ENCODE results near the gene EPB42. TPM values are rescaled to one million over a fixed set of nuclear protein-coding genes. Genes with fewer than 3 reads are reported as not detected.
"Not testable (repeated sequence)": the region's sequence is repeated elsewhere in the genome, so short reads cannot be mapped to it uniquely, and the experiment has no call there.

Gene EPB42
- total RNA-seq, 1 donor, result 0.54 TPM

DNA sequence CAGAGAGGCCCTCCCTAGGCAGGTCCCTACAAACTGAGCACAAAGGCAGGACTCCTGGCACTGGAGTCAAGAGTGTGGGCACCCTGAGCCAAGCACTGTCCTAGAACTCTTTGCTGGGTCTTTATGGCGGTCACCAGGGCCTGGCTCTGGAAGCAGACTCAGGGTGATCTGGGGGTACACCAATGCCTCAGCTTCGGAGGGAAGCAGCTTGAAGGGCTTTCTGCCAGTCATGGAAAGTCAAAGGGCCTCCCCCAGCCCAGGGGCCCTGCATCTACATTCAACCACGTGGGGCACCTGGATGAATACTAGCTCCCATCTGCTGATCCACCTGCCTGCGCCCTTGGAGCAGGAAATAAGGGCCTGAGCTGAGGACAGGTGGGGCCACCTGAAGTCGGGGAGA is 7.4 kb downstream of the EPB42 start:
- DNase-seq (ENCODE audit: low read depth in 2 of 3, low spot score in 2 of 3), result no peak

DNA sequence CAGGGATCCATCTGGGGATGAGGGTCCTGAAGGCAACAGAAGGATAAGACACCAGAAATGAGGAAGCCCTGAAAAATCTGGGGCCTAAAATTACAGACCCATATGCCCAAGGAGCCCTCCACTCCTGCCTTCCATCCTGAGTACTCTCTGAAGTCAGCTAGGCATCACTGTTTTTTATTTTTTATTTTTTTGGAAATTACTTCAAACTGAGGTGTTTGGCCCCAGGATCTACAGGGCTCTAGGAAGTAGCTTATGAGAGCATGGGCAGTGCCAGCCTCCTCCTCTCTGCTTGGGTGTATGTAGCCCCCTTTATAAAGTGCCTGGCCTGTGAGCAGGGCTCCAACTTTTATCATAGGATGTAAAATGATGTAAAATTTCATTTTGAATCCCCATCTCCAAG is 7.9 kb downstream of the EPB42 start:
- DNase-seq (ENCODE audit: low read depth in 2 of 3, low spot score in 2 of 3), result no peak

DNA sequence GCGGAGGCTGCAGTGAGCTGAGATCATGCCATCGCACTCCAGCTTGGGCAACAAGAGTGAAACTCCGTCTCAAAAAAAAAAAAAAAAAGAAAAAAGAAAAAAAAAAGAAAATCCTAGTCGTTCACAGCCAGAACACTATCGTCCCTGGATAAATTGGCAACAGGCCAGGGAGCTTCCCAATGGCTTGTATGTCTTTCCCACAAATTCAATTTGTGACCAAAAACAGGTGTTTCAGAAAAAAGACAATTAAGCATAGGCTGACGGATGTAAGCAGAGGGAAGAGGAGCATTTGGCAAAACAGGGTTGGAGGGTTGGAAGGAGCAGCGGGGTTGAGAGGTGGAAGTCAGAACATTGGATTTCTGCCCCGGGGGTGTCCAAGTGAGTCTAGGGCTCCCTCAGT is 8.5 kb downstream of the EPB42 start:
- no peak for DNase-seq (ENCODE audit: low read depth in 2 of 3, low spot score in 2 of 3)

DNA sequence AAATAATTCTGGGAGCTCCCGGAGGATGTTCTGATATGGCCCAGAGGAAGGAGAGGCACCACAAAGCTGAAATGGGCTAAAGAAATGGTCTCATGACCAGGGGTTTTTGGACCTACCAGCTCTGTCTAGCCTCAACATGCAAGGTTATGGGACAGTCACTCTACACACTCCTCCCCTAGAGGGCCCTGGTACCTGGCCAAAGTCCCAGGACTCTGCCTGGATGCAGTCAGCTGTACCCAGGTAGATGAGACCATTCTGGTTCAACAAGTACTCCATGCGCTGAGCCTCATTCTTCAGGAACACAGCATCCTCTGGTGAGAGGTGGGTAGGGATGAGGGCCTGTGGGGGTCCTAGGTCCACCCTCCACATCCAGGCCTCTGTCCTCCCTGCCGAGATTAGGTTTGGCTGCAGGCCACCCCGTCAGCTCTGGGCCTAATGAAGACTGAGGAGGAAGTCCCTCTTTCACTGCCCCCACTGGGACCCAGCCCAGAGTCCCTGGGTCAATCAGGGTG is 9.5 kb downstream of the EPB42 start:
- DNase-seq (ENCODE audit: low read depth in 2 of 3, low spot score in 2 of 3), result no peak

DNA sequence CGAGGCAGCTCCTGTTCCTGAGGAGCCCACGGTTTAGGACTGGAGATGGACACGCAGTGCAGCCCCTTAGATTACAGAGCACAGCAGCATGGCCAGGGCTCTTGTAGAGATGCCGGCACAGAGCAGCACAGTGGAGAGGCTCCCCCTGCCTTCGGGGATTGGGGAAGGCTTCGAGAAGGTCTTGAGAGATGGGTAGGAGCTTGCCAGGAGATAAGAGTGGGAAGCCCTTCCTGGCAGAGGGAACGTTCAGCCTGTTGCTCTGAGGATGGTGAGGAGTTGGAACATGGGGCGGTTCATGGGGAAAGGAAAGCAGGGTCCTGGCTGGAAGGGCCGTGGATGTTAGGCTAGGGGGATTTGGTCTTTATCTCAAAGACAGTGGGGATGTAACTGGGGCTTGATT is 10.0 kb downstream of the EPB42 start:
- no peak for DNase-seq (ENCODE audit: low read depth in 2 of 3, low spot score in 2 of 3)

DNA sequence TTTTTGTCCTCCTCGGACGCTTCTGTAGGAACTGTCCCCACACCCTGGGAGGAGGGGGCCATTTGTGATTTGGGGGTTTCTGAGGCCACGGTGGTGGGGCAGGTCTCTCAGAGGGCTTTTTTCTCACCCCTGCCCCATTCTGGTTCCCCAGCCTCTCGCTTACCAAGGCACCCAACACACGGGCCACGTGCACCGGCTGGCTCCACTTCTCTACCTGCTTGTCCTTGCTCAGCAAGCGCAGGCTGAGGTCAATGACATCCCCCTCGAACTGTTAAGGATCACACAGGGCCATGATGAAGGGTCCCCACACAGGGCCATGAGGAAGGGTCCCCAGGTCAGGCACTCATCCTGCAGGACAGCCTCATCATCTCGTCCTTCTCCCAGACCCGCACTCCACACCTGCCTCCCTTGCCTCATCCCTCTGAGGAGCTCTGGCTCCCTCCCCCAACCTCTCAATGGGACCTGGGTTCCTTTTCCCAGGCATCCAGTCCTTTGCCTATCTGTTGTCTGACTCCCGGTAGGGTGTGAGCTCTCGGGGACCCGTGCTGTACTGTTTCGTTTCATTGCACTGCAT is 10.6 kb downstream of the EPB42 start:
- DNase-seq (ENCODE audit: low read depth in 2 of 3, low spot score in 2 of 3), result no peak

DNA sequence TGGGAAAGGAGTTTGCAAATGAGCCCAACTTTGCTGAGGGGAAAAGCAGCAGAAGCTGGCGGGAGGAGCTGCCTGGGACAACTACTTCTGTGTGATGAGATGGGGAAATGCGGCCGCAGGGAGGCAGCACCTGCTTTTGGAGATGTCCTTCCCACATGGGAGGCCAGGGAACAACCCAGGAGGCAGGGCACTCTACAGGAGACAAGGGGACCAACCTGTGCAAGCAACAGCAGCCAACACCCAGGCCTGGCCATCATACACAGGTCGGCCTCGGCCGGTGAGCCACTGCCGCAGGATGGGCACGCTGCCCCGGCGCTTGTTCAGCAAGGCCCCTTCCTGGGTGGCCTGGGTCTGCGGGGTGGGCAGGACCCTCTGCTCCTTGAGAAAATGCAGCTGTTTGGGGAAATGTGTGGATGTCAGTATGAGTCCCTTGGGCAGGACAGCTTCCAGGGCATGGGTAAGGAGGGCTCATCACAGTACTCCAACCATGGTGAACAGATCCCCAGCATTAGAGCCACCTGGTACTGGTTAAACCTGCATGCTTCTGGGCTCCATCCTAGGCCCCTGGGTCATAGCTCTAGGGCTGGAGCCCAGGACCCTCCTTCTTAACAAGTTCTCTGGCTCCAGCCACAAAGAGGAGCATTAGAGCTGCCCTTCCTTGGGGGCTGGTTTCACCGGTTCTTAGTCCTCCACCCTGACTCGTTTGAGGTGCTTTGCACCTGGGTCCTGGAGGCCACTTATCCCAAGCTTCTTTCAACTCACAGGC is 11.6 kb downstream of the EPB42 start:
- peak in 1 of 3 donors; percentile 10 for DNase-seq (ENCODE audit: low read depth in 2 of 3, low spot score in 2 of 3)

DNA sequence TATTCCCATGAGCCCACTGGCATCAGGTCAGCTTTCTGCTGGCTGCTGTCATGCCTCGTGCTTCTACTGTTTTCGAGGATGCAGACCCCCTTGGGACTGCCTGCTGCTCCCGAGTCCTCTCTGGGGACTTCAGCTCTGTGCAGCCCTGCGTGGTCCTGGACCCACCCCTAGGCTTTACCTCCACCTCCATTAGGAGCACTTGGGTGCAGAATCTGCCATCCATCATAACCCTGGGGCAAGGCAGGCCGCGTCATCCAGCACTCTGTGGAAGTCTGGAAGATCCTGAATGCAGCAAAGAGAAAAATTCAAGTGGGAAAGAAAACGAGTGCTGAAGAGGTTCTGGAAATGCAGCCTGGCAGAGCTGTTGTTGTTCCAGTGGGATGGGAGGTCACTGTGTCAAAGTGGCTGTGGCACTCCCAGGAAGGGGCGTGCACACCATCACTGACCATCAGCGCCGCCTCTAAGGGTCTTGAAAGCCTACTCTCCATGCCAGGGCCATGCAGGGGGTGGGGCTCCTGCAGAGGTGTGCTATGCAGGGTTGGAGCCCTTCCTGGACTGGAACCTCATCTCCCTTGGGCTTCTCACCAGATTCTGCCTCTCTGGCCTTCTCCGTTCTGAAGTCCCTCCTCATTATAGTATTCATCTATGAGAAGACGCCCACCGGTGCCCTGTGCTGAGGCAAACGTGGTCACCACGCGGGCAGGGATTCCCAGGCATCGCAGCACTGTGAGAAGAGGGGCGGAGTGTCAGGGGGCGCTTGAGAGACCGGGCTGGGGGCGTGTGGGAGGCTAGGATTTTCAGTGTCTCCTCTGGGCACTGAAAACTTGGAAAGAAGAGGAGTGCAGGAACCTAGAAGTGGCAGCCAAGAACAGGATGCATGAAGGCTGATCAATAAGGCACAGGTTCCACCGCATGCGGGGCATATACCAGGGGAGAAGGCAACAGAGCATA is 12.5 kb downstream of the EPB42 start:
- DNase-seq (ENCODE audit: low read depth in 2 of 3, low spot score in 2 of 3), result no peak

DNA sequence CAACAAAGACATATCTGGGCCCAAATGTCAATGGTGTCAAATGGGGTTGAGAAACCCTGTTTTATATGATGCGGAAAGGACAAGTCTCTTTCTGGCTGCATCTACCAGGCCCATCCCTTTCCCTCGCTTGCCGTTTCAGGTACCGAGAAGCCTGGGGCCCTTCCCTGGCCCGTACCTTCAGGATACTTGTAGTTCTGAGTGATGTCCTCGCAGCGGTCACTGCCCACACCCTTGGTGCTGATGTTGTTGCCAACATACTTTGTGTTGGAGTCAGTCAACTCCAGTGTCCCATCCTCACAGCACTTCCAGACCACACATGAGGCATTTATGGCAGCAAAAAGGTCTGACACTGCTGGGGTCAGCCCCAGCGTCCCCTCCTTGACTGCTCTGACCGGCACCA is 13.8 kb downstream of the EPB42 start:
- DNase-seq (ENCODE audit: low read depth in 2 of 3, low spot score in 2 of 3), result no peak

DNA sequence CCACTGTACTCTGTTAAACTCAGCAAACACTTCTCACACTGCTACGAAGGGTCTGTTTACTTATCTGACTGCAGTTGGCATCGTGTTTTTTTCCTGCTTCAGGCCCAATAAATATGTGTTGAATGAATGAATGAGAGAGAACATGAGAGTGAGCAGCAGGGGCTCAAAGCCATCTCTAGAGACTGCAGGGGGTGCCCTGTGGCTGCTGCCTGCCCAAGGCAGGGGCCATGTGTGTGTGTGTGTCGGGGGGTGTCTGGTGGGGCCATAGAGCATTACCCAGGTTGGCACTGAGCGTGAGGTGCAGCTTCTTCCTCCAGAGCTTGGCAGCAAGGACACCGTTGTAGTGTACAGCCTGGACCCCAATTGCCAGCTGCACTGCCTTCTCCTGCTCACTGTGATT is 14.8 kb downstream of the EPB42 start:
- DNase-seq (ENCODE audit: low read depth in 2 of 3, low spot score in 2 of 3), result no peak

DNA sequence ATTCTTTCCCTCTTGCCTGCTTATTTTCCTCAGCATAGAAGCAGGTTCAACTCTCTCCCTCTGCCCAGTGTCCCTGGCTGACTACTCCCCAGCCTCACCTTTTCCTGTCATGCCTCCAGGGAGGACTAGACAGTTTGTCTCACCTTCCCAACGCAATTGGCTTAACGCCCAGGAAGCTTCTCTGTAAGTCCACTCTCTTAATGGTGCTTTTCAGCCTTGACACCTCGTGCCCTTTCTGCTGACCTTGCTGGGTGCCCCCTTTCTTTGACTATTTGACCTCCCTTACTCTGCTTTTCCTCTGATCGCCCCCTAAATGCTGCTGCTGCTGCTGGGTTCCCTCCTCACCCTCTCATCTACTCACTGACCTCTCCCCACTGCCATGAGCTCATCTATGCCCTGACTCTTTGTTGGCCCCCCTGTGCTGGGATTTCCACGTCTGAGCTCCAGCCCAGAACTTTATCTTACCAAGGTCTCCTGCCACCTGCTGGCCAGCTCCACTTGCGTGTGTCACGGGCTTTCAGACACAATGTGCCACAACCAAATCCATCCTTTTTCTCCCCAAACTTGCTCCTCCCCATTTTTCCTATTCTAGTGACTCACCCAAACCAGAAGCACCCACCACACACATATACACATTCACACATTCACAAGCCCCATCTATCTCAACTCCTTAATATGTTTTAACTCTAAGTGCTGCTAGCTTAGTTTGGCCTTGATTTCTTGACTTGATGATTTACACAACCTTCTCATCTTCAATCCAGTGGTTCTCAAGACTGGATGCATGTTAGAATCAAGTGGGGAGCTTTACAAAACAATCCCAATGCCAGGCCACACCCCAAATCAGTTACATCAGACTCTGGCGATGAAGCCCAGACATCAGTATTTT is 16.6 kb downstream of the EPB42 start:
- DNase-seq (ENCODE audit: low read depth in 2 of 3, low spot score in 2 of 3), result peak in 2 of 3 donors; percentile 69 to 70

DNA sequence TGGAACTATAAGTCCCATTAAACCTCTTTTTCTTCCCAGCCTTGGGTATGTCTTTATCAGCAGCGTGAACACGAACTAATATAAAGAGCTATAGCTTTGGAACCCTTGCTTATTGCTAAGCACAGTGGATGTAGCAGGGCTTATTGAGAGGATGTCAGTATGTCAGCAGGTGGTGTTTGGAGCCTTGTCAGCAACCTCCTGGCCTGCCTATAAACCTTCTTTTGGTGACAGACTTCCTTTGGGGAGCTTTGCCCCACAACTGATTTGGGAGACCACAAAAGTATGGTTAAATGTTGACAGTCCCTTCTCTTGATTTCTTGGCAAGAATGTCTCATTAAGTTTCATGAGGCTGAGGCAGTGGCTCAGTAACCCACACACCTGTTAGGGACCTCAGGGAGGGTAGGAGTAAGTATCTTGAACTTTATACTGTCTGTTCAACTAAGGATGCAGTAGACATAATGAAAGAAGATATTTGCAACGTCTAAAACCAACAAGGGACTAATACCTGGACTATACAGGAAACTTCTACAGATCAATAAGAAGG is 20.8 kb downstream of the EPB42 start:
- DNase-seq (ENCODE audit: low read depth in 2 of 3, low spot score in 2 of 3), result no peak

DNA sequence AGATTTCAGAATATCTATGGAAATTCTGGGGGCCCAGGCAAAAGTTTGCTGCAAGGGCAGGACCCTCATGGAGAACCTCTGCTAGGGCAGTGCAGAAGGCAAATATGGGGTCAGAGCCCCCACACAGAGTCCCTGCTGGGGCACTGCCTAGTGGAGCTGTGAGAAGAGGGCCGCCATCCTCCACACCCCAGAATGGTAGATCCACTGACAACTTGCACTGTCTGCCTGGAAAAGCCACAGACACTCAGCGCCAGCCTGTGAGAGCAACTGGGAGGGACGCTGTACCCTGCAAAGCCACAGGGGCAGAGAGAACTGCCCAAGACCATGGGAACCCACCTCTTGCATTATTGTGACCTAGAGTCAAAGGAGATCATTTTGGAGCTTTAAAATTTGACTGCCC is 21.8 kb downstream of the EPB42 start:
- no peak for DNase-seq (ENCODE audit: low read depth in 2 of 3, low spot score in 2 of 3)

DNA sequence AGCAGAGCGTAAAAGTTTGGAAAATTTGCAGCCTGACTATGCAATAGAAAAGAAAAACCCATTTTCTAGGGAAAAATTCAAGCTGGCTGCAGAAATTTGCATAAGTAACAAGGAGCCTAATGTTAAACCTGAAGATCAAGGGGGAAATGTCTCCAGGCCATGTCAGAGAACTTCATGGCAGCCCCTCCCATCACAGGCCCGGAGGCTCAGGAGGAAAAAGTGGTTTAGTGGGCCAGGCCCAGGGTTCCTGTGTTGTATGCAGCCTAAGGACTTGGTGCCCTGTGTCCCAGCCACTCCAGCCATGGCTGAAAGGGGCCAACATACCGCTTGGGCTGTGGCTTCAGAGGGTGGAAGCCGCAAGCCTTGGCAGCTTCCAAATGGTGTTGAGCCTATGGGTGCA is 22.3 kb downstream of the EPB42 start:
- DNase-seq (ENCODE audit: low read depth in 2 of 3, low spot score in 2 of 3), result not testable (repeated sequence)

DNA sequence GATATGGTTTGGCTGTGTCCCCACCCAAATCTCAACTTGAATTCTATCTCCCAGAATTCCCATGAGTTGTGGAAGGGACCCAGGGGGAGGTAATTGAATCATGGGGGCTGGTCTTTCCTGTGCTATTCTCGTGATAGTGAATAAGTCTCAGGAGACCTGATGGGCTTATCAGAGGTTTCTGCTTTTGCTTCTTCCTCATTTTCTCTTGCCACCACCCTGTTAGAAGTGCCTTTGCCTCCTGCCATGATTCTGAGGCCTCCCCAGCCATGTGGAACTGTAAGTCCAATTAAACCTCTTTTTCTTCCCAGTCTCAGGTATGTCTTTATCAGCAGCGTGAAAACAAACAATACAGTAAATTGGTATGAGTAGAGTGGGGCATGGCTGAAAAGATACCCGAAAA is 23.0 kb downstream of the EPB42 start:
- DNase-seq (ENCODE audit: low read depth in 2 of 3, low spot score in 2 of 3), result not testable (repeated sequence)

DNA sequence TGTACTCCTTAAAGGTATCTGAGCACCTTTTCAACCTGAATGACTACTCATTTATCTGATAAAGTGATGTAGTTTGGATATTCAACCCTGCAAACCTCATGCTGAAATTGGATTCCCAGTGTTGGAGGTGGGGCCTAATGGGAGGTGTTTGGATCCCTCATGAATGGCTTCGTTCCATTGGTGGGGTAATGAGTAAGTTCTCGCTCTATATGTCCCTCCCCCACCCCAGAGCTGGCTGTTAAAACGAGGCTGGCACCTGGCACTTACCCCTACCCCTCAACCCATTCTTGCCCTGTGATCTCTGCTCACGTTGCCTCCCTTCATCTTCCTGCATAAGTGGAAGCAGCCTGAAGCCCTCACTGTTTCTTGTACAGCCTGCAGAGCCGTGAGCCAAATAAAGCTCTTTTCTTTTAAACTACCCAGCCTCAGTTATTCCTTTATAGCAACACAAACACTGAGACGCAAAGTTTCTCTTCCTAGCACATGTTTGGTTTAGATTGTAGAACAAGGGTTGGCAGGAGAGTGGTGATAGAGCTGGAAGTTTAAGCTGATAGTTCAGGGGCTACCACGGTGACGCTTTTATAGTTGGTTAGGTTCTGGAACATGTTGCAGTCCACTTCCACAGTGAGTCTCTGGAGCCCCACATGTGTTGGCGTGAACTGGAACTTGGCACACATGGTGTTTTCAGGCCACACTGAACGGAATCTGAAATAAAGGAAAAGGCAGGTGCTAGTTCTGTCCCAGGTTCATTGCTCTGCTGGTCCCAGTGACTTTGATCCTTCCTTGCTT is 23.9 kb downstream of the EPB42 start:
- DNase-seq (ENCODE audit: low read depth in 2 of 3, low spot score in 2 of 3), result no peak

DNA sequence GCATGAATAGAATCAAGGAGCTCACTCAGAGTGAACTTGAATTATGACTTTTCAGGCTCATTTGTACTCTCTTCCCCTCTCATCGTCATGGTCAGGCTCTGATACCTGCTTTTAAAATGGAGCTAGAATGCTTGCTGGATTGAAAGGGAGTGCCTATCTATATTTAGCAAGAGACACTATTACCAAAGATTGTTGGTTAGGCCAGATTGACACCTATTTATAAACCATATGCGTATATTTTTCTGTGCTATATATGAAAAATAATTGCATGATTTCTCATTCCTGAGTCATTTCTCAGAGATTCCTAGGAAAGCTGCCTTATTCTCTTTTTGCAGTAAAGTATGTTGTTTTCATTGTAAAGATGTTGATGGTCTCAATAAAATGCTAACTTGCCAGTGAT is 26.0 kb downstream of the EPB42 start:
- no peak for DNase-seq (ENCODE audit: low read depth in 2 of 3, low spot score in 2 of 3)

DNA sequence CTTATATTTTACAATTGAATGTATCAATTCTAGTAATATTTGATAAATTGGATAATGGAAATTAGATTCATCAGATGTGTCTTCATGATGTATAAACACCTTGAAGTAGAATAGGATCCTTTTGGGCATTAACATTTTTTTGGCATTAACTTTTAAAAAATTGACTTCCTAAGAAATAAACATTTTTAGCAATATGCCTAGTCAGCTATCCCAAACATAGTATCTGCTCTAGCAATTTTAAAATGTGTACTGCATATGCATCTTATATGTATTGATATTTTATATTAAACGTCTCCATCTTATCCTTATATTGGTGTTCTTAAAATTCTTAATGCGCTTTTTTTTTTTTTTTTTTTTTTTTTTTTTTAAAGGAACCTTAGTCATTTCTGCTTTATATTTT is 27.1 kb downstream of the EPB42 start:
- no peak for DNase-seq (ENCODE audit: low read depth in 2 of 3, low spot score in 2 of 3)

DNA sequence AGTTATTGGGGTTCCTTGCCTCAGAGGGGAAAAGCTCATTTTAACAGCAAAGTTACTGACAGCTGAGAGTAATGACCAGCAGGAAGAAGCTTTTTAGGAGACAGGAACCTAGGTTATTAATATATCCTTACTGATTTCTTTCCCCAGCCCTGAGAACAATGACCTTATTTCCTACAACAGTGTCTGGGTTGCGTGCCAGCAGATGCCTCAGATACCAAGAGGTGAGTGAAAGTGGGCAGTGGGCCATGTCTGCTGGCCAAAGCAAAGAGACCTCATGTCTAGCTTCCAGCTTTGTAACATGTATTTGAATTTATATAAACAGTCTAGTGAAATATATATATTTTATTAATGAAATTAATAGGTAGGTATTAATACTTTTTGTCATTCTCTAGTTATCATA is 30.6 kb downstream of the EPB42 start:
- no peak for DNase-seq (ENCODE audit: low read depth in 2 of 3, low spot score in 2 of 3)

All from hematopoietic multipotent progenitor cell (in vitro differentiated cells).